Measurements from ENCODE around the gene RPS5.
A peak's percentile ranks its signal among the peaks of the same experiment; 100 is the strongest.
"Not testable (repeated sequence)": the region's sequence is repeated elsewhere in the genome, so short reads cannot be mapped to it uniquely, and the experiment has no call there.

The RPS5 gene

DNA sequence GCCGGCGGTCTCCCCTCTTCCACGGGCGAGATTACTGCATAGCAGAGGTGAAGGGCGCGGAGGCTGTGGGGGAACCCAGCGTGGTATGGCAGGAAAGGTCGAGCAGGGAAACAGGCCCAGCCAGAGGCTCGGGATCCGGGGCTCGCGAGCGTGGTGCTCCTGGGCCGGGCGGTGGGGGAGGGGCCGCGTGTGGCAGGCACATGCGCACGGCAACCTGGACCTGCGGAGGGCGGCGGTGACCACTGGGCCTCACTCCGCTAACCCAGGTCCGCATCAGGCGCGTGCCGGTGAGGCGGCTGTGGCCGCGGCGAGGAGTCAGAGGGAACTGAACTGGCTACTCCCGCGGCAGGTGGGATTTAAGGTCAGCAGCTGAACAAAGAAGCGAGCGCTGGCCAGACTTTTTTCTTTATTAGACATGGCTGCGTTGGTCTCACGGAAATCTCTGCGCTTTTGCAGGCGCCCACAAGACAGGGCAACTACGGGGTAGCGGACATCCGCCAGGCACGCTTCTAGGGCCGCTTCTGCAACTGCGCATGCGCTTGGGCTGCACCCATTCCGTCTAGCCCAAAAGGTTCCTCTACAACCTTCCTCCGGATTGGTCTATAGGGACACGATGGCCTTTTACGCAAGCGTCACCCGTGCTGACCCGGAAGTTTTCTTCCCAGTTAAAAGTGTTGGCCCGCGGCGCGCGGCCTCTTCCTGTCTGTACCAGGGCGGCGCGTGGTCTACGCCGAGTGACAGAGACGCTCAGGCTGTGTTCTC, at the start of gene RPS5:
RPS5 (plus strand) TSS at position 694 of the 762 bp plus-strand sequence. CDS start 869 bp downstream, outside the sequence.
- peak; percentile 93 for DNase-seq (ENCODE audit: low read depth, low spot score)

DNA sequence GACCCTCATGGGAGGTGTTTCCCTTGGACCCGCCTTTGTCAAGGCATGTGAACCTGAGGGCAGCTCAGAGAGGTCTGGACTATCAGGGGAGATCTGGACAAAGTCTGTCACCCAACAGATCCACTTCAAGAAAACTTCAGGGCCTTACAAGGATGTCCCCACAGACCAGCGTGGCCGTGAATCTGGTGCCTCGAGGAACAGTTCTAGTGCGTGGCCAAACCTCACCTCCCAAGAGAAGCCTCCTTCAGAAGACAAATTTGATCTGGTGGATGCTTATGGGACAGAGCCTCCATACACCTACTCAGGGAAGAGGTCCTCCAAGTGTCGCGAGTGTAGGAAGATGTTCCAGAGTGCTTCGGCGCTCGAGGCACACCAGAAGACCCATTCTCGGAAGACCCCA, 48.7 kb upstream of the RPS5 start:
- DNase-seq (ENCODE audit: low read depth, low spot score): no peak

DNA sequence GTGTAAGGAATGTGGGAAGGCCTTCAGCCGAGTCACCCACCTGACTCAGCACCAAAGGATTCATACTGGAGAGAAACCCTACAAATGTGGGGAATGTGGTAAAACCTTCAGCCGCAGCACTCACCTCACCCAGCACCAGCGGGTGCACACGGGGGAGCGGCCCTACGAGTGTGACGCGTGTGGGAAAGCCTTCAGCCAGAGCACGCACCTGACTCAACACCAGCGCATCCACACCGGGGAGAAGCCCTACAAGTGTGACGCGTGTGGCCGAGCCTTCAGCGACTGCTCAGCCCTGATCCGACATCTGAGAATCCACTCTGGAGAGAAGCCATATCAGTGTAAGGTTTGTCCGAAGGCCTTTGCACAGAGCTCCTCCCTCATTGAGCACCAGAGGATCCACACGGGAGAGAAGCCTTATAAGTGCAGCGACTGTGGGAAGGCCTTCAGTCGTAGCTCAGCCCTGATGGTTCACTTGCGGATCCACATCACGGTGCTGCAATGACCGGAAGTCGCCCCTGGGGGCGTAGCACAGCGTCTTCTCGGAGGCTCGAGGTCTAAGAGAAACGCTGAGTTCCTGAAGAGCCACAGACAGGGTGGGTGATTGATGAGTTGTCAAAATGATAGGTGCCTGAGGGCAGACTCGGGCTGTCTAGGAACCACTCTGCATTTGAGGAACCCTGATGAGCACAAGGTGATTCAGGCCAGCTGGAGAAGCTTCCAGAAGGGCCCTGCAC, 48.1 kb upstream of the RPS5 start:
- no peak for DNase-seq (ENCODE audit: low read depth, low spot score)

DNA sequence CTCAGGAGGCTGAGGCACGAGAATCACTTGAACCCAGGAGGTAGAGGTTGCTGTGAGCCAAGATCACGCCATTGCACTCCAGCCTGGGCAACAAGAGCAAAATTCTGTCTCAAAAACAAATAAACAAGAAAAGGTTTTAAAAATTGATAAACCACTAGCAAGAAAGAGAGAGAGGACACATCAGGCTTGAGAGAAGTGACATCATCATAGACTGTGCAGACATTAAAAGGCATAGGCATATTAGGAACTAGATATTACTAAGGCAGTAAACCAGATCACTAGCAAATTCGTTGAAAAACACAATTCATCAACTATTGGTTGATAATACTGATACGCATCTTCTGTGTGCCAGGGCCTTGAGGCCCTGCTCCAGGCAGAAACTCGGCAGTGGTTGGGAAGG, 41.5 kb upstream of the RPS5 start:
- DNase-seq (ENCODE audit: low read depth, low spot score): no peak

DNA sequence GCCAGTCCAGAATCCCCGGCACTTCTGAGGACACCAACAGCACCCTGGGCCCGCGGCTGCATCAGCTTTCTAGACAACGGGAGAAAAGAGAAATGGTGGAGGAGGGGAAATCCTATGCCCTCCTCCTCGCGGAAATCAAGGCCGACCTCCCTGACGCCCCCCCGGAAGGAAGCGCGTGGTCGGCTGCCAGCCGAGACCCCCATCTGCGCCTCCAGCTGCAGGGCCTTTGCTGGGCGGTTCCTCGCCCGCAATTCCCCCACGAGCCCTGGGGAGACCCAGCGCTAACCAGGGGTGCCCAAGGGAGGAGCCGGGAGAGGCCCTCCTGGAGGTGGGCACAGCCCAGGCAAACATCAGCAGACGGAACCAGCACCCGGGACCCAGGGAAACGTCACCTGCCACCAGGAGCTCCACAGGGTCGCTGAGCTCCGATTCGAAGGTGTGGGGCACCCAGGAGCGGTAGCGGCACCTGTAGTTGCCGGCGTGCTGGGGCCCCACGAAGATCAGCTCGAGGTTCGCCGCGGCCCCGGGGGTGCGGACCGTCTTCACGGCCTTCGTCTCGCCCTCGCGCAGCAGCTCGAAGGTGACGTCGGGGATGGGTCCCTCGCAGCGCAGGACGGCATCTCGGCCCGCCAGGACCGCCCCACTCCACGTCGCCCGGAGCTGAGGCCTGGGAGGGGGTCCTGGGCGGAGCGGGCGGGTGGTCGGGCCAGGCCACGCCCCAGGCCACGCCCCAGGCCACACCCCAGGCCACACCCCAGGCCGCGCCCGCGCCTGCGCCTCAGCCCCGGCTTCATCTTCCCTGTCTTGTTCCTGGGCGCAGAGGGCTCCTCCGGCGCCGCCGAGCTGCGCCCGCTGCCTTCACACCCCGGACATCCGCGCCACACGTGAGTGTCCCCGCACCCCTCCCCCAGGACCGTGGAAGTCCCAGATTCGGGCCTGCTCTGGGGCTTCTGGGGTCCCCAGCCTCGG, 39.8 kb upstream of the RPS5 start:
- DNase-seq (ENCODE audit: low read depth, low spot score): no peak

DNA sequence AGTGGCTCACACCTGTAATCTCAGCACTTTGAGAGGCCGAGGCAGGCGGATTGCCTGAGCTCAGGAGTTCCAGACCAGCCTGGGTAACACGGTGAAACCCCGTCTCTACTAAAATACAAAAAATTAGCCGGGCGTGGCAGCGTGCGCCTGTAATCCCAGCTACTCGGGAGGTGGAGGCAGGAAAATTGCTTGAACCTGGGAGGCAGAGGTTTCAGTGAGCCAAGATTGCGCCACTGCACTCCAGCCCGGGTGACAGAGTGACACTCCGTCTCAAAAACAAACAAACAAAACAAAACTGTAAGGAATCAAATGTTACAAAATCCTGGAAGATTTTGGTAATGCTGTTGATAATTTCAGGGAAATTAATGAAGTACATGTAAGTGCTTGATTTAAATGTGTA, 39.0 kb upstream of the RPS5 start:
- DNase-seq (ENCODE audit: low read depth, low spot score): not testable (repeated sequence)

DNA sequence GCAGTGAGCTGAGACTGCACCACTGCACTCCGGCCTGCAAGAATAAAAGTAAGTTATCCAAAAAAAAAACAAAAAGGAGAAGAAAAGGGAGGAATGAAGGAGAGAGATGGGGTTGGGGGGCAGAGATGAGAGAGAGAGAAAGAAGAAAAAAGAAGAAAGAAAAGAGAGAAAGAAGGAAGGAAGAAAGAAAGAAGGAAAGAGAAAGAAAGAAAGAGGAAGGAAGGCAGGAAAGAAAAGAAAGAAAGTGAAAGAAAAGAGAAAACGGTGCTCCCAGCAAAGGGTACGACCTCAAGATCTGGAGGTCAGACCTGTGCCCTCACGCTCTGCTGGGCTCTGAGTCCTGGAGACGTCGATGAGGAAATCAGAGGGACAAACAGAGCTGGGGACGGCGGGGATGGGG, 37.5 kb upstream of the RPS5 start:
- DNase-seq (ENCODE audit: low read depth, low spot score): no peak

DNA sequence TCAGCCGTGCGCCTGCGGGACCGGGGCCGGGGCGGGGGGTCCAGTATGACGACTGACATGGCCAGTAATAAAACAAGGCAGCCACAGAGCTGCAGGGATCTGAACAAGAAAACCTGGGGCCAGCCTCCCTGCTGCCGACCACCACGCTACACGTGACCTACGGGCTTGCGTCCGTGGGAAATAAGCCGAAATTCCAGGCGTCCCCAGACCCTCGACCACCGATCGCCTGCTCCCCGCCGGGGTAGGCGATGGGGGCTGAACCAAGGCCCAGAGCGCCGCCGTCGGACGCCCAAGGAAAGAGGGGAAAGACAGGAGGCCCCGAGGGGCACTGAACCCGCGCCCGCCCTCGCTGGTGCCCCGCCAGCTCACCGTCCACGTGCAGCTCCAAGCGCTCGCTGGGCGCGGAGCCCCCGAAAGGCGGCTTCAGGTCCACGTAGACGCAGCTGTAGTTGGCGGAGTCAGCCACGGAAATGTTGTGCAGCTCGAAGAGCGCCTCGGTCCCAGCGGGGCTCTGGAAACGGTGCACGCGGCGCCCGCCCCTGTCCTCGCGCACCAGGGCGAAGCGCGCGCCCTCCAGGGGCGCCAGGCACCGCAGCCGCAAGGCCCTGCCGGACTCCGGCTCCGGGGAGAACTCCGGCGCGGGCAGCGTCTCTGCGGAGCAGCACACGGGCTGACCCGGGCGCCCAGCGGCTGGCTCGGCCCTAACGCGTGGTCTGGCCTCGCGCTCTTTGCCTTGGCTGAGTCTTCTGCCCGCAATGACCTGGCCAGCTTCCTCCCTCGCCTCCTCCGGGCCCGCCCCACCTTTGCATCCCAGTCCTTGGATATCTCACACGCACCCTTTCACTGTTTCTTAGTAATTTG, 36.8 kb upstream of the RPS5 start:
- no peak for DNase-seq (ENCODE audit: low read depth, low spot score)

DNA sequence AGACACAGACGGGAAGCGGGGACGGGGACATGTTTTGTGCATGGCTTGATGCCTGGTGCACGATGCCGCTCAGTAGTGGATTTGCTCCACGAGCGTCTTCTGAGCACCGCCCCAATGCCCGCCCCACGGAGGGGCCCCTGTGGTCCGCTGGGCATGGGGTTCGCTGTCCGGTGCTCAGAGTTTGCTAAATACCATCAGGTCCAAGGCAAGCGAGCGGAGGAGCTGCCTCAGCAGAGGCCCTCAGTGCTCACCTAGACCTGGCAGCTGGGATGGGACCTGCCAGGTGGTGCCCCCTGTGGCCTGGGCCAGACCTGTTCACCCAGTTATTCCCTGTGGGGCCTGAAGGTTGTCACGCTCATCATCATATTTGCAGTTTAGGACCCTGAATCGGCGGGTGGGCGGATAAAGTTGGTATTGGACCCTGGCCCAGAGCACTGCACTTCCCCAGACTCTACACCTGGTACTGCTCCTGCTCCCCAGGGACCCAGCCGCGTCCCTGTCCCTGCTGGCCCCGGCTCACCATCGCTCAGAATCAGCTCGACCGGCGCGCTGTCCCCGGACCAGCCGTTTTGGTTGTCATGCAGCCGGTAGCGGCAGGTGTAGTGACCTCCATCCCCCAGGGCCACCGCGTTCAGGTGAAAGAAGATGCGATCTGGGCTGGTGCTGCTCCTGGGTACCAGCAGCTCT, 36.1 kb upstream of the RPS5 start:
- DNase-seq (ENCODE audit: low read depth, low spot score): no peak

DNA sequence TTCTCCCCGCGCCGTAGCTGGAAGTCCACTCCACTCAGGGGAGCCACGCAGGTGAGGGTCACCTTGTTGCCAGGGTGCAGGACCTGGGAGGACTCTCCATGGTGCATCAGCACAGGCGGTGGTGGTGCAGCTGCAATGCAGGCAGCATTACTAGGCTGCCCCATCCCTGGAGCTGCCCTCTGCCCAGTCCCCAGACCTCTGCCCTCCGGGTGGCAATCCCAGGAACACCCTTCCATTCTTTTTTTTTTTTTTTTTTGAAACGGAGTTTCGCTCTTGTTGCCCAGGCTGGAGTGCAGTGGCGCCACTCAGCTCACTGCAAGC, 35.6 kb upstream of the RPS5 start:
- DNase-seq (ENCODE audit: low read depth, low spot score): no peak

DNA sequence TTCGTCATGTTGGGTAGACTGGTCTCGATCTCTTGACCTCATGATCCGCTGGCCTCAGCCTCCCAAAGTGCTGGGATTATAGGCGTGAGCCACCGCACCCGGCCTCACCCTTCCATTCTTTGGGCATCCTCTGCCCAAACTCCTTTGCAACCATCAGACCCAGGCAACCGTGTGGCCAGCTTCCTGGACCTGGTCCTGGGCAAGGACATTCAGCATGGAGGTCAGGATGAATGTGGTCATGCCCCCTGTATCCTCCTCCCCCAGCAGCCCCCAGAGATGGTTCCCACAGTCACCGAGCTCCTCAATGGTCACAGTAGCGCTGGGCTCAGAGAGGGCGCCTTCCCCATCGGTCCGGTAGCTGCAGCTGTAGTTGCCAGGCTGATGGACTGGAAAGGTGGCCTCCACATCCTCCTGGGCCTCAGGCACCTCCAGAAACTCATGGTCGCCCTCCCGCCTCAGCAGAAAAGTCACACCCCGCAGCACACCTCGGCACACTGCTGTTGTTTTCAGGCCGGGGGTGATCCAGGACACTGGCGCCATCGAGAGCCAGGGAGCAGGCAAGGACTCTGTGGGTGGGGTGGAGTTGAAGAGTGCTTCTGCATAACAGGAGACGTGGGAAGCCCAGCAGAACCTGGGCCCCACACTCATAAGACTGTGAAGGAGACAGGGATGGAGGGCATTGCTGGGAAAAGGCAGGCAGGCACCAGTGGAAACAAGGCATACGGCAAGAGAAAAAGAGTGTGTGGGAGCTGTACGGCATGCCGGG, 34.9 kb upstream of the RPS5 start:
- no peak for DNase-seq (ENCODE audit: low read depth, low spot score)

DNA sequence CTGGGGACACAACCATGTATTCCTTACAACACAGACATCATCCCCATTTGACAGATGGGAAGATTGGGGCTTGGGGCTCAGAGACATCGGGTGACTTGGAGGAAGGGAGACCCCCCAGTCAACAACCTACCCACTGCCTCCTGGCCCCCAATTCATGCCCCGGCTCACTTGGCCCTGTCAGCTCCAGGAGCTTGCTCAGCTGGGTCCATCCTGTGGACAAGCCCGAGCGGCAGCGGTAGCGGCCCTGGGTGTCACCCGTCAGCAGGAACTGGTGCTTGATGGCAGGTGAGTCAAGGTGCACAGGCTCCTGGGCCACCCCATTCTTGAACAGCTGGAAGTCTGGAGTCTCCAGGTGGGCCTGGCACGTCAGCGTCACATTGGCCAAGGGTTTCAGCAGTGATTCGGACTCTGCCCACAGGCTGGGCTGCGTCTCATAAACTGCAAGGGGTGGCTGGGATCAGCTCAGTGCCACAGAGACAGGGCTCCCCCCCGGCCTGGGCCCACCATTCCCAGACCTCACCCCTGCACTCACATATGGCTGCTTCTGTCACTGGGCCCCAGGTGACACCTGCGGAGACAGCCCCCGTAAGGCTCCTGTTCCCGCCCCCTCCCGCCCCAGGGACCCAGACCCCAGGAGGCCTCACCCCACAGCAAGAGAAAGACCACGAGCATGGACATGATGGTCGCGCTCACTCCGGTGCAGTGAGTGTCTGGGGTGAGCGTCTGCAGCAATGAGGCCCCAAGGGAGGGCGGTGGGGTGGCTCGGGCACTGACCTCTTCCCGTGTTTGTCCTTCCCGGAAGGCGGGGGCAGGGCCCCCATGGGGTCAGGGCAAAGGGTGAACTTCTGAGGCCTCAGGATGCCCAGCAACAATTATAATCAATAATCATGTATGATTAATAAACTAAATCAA, 34.1 kb upstream of the RPS5 start, which contains the start of gene A1BG:
A1BG (minus strand) TSS at position 733 of the 912 bp plus-strand sequence; CDS start at position 678, 55 bp downstream.
- DNase-seq (ENCODE audit: low read depth, low spot score): no peak

DNA sequence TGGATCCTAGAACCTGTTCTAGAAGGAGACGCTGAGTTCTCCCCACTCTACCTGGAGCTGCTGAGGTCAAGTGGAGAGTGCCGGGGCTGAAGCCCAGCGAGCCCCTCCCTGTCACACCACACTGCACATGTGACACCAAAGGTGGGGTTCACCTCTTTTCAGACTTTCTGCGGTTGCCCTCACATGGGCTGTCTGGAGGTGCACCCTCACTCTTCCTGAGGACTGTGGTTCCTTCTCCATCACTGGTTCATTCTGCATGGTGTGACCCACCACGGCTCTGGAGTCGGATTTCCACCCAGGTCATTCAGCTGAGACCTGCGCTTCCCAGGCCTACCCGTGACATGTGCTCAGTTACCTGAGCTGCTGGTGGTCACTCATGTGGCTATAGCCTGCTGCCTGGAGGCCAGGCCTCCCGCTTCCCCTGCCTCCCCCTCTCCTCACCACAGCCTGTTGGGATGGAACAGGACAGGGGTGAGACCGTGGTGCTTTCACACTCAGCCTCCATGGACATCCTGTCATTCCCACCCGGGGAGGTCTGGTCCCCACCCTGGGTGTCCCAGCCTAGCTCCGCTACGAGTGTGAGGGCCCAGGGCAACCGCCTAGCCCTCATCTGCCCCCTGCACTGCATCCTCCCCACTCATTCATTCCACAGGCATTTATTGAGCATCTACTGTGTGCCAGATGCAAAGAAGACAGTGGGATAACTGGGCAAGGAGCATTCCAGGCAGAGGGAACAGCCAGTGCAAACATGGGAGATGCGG, 33.2 kb upstream of the RPS5 start:
- no peak for DNase-seq (ENCODE audit: low read depth, low spot score)

DNA sequence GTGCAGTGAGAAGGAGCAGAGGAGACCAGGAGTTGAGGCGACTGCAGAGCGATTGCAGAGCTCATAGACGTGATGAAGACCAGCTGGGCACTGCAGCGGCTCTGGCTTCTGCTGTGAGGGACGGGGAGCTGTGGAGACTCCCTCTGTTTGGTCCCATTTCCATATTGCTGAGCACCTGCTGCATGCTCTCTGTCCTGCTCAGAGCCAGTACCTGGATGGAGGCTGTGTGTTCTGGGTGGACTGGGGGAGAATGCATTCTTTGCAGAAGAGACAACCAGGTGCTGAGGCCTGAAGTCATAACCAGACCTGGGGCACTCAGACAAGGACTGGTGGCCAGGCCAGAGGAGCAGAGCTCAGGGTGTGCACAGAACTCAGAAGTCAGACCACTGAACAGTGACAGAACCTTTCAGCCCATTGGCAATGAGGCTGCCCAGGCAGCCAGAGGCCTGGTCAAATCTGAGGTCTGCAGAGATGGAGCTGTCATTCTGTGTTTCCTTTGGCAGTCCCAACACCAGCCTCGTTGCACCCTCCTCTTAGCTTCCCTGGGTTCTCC, 32.5 kb upstream of the RPS5 start:
- no peak for DNase-seq (ENCODE audit: low read depth, low spot score)

DNA sequence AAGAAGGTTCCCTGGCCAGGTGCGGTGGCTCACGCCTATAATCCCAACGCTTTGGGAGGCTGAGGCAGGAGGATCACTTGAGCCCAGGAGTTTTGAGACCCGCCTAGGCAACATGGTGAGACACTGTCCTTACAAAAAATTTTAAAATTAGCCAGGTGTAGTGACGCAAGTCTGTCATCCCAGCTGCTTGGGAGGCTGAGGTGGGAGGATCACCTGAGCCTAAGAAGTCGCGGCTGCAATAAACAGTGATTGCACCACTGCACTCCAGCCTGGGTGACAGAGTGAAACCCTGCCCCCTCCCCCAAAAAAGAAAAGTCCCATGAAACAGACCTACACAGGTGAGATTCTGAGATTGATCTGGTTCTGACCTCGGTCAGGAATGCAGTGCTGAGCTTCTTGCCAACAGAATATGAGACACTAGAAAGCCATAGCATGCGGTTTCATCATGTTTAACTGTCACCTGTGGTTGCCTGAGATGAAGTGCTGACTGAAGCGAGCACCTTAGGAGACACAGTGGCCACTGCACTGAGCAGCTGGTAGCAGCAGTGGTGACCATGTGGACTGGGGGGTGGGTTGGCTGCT, 31.8 kb upstream of the RPS5 start:
- no peak for DNase-seq (ENCODE audit: low read depth, low spot score)

DNA sequence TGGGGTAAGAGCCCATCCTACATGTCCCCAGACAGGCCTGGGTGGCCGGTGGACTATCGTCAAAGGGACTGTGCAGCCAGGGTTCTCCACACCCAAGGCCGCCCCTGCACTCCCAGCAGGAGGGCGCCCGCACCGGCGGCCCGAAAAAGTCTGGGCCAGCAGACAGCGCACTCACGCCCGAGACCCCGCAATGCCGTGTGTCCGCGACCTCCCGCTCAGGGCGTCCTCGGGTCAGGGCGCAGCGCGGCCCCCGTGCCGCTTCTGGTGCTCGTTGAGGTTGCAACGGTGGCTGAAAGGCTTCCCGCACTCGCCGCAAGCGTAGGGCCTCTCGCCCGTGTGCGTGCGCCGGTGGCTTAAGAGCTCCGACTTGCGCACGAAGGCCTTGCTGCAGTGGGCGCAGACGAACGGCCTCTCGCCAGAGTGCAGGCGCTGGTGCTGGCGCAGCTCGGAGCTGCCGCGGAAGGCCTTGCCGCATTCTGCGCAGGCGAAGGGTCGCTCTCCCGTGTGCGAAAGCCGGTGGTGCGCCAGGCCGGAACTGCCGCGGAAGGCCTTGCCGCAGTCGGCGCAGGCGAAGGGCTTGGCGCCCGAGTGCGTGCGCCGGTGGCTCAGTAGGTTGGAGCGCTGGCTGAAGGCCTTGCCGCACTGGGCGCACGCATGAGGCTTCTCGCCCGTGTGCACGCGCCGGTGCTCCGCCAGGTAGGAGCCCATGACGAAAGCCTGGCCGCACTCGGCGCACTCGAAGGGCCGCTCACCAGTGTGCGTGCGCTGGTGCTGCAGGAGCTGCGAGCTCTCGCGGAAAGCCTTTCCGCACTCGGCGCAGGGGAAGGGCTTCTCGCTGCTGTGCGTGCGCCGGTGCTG, 30.9 kb upstream of the RPS5 start:
- DNase-seq (ENCODE audit: low read depth, low spot score): no peak
